ENCODE measurements around the gene LRRC41. TPM values are rescaled to one million over a fixed set of nuclear protein-coding genes. Genes with fewer than 3 reads are reported as not detected.

The LRRC41 gene
- total and polyA plus RNA-seq, 2 donors (not counting 1 experiment from before 2014, with no cell fraction given) = 20.1 to 39.0 TPM

GRCh38 chr1:46352363-46352762 lies 48.9 kb upstream of the LRRC41 start:
- Mint-ChIP-seq H3K4me3 (no peak overlapping the region), H3K9me3 (ENCODE audit: insufficient read depth) (no peaks in the 10 kb centered on the region), H3K27ac (no peak overlapping the region), H3K4me1 (peaks cover 6% of the 10 kb centered on the region), H3K27me3 (no peaks in the 10 kb centered on the region)
- Histone ChIP-seq H3K27ac (ENCODE audit: low read length in 2 of 2) (no peak overlapping the region), H3K9me3 (ENCODE audit: control extremely low read depth in 1 of 3, control insufficient read depth in 2 of 3, insufficient read depth in 1 of 3, low read length in 2 of 3) (no peaks in the 10 kb centered on the region), H3K4me3 (ENCODE audit: control extremely low read depth in 1 of 5, extremely low read depth in 1 of 5, insufficient read depth in 1 of 5, low read depth in 2 of 5, low read length in 4 of 5) (no peak overlapping the region), H3K4me1 (ENCODE audit: control insufficient read depth in 2 of 2, insufficient read depth in 2 of 2, low read length in 2 of 2) (no peaks in the 10 kb centered on the region), H4K20me1 (ENCODE audit: control insufficient read depth, insufficient read depth, low read length, poor library complexity, severe bottlenecking) (no peaks in the 10 kb centered on the region), H3K27me3 (replicated peaks in 1 of 4; ENCODE audit: control extremely low read depth in 1 of 4, control insufficient read depth in 3 of 4, insufficient read depth in 4 of 4, low read length in 3 of 4) (no peaks in the 10 kb centered on the region), H3K36me3 (replicated peaks in 1 of 2; ENCODE audit: control extremely low read depth in 1 of 2, control insufficient read depth in 1 of 2, extremely low read depth in 1 of 2, insufficient read depth in 2 of 2, low read length in 1 of 2) (peaks cover 5 to 54% of the 10 kb centered on the region in 2 experiments), H2AFZ (ENCODE audit: insufficient read depth, low read depth, low read length, poor library complexity, severe bottlenecking) (no peak overlapping the region), H3K4me2 (replicated peaks; ENCODE audit: low read depth, low read length, poor library complexity, severe bottlenecking) (no peak overlapping the region), H3K9ac (ENCODE audit: low read length) (no peak overlapping the region), H3K79me2 (ENCODE audit: control insufficient read depth, insufficient read depth, low read length) (peaks cover 16% of the 10 kb centered on the region)
- POLR2A ChIA-PET = no interaction called here
- CTCF ChIA-PET = interaction anchor here (0.7 to 1.4 kb wide), 2 partner anchors 108 to 317 kb away, joined by 3 to 6 read pairs; no protein-coding TSS in a partner anchor
- intact Hi-C loops (cut with micrococcal nuclease) = no loop called here
- ATAC-seq (ENCODE audit: low read depth) = no peak
- 100% methylated on average over 1 of the region's 2 CpGs for WGBS (ENCODE audit: insufficient coverage)
- TF ChIP-seq CTCF (IDR thresholded peaks at IDR 0.05) (no peak), EZH2 (IDR thresholded peaks at IDR 0.05; ENCODE audit: borderline replicate concordance, insufficient read depth, low read depth, low read length, poor library complexity, severe bottlenecking) (no peak)
- DNase-seq = no peak

- H3K27ac Mint-ChIP-seq = no peak overlapping the region
- no peaks in the 10 kb centered on the region for H3K9me3 Mint-ChIP-seq (ENCODE audit: insufficient read depth)
- Histone ChIP-seq H3K27me3 (replicated peaks in 1 of 4; ENCODE audit: control extremely low read depth in 1 of 4, control insufficient read depth in 3 of 4, insufficient read depth in 4 of 4, low read length in 3 of 4) (no peaks in the 10 kb centered on the region), H3K4me3 (ENCODE audit: control extremely low read depth in 1 of 5, extremely low read depth in 1 of 5, insufficient read depth in 1 of 5, low read depth in 2 of 5, low read length in 4 of 5) (no peak overlapping the region), H3K9me3 (ENCODE audit: control extremely low read depth in 1 of 3, control insufficient read depth in 2 of 3, insufficient read depth in 1 of 3, low read length in 2 of 3) (no peaks in the 10 kb centered on the region), H3K79me2 (ENCODE audit: control insufficient read depth, insufficient read depth, low read length) (peaks cover 9% of the 10 kb centered on the region), H3K9ac (ENCODE audit: low read length) (no peak overlapping the region), H2AFZ (ENCODE audit: insufficient read depth, low read depth, low read length, poor library complexity, severe bottlenecking) (no peak overlapping the region), H3K36me3 (replicated peaks in 1 of 2; ENCODE audit: control extremely low read depth in 1 of 2, control insufficient read depth in 1 of 2, extremely low read depth in 1 of 2, insufficient read depth in 2 of 2, low read length in 1 of 2) (peaks cover 5 to 61% of the 10 kb centered on the region in 2 experiments), H3K27ac (ENCODE audit: low read length in 2 of 2) (no peak overlapping the region), H4K20me1 (ENCODE audit: control insufficient read depth, insufficient read depth, low read length, poor library complexity, severe bottlenecking) (no peaks in the 10 kb centered on the region), H3K4me2 (replicated peaks; ENCODE audit: low read depth, low read length, poor library complexity, severe bottlenecking) (no peak overlapping the region), H3K4me1 (ENCODE audit: control insufficient read depth in 2 of 2, insufficient read depth in 2 of 2, low read length in 2 of 2) (peaks cover 5 to 13% of the 10 kb centered on the region in 2 donors)
- H3K4me1 Mint-ChIP-seq = peaks cover 32% of the 10 kb centered on the region
- ATAC-seq (ENCODE audit: low read depth) (no peak), DNase-seq (no peak)
- no peak overlapping the region for H3K4me3 Mint-ChIP-seq
- TF ChIP-seq CTCF (IDR thresholded peaks at IDR 0.05) (no peak), EZH2 (IDR thresholded peaks at IDR 0.05; ENCODE audit: borderline replicate concordance, insufficient read depth, low read depth, low read length, poor library complexity, severe bottlenecking) (no peak)
- POLR2A ChIA-PET = interaction anchor here (0.7 kb wide), 1 partner anchor 14 kb away, joined by 4 read pairs; no protein-coding TSS in a partner anchor
- CTCF ChIA-PET = interaction anchor here (0.9 to 5.9 kb wide), 5 partner anchors 11 to 121 kb away, joined by 4 to 77 read pairs (median 7); partner anchors contain the start of genes LRRC41, RAD54L and UQCRH
- no peaks in the 10 kb centered on the region for H3K27me3 Mint-ChIP-seq
- intact Hi-C loops (cut with micrococcal nuclease) = loop anchor here (5.0 kb wide), 1 partner anchor 168 kb away; the partner anchor contains the start of genes P3R3URF and TSPAN1
Observed at GRCh38 chr1:46345281-46345680, 41.9 kb upstream of the LRRC41 start.

Measured in B cell (primary cell).